K562 treated with DMSO at 1 percent for 24 hours (cell line): ENCODE measurements around the gene GABRB1. TPM values are rescaled to one million over a fixed set of nuclear protein-coding genes. Genes with fewer than 3 reads are reported as not detected.

ENCODE experiments used
- total RNA-seq: library from RNA; unstranded; fragments of 300-600 nt; gene quantifications from 2 replicates; pipeline ENCODE4 v1.2.3, GENCODE V29; 2022; ENCODE audit warnings: low read depth; ENCODE audit not compliant: insufficient read depth

The GABRB1 gene
- not detected in 2 replicates for total RNA-seq

DNA sequence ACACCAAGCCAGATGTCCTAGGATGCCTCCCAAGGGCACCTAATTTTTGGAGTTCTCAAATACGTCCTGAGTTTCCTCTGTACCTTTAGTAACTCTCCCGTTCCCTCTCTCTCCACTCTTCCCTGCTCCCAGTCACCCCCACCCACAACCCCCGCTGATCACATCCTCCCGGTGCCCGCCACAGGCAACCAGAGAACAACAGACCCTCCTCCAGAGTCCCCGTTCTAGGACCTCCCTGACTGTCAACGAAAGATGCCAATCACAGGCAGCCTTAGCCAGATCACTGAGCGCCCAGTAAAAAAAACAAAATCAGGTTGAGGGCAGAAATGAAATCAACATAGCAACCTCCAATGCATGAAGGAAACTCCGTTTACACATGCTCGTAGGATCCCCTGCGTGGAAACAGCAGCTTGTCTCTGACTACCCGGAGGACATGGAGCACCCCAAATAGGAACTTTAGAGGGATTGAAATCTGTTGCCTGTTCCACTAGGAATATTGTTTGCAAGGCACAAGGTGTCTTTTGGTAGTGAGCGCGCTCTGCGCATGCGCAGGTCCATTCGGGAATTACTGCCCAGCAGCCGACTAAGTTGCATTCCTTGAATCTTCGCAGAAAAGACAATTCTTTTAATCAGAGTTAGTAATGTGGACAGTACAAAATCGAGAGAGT, at the start of gene GABRB1:
Gene GABRB1, plus strand, starts transcription at position 557 of the 668 bp plus-strand sequence.

DNA sequence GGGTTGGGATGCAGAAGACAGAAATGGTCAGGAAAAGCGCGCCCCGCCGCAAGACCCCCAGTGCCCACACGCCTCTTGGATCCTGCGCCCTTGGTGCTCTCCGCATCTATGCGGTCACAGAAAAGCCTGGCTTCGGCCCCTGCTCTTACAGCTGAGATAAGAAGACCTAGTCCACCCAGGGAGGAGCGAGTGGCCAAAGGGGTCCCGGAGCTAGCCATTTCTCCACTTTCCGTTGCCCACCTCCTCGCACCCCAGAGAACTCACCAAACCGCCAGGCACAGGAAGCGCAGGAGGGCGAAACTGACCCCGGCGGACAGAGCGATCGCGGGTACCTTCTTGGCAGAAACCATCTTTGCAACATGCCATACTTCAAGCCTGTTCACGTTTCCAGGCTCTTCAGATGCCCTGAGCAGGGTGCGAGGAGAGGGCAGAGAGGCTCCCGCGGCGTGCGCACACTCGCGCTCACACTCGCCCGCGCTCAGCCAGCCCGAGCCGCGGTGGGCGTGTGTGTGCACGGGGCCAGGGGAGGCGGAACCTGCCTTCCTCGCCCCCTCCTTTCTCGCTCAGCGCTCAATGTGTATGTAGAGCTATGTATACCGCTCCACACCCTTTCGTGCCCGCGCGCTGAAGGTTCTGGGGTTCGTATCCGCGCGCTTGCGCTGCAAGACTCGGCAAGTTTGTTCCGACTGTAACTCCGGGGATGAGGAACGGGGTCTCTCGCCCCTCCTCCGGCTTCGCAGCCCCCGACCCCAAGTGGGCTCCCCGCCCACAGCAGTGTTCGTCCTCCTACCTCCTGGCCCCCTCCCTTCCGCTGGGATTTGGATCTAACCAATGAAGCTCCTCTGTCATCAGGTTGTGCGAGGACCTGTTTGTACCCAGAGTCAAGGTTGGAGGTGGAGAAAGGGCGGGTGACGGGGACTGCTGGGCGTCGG, 38.0 kb upstream of the GABRB1 start, which contains the start of gene GABRA4:
Gene GABRA4, minus strand, starts transcription at position 507 of the 932 bp plus-strand sequence. Its CDS starts 157 bp downstream, at position 350.

DNA sequence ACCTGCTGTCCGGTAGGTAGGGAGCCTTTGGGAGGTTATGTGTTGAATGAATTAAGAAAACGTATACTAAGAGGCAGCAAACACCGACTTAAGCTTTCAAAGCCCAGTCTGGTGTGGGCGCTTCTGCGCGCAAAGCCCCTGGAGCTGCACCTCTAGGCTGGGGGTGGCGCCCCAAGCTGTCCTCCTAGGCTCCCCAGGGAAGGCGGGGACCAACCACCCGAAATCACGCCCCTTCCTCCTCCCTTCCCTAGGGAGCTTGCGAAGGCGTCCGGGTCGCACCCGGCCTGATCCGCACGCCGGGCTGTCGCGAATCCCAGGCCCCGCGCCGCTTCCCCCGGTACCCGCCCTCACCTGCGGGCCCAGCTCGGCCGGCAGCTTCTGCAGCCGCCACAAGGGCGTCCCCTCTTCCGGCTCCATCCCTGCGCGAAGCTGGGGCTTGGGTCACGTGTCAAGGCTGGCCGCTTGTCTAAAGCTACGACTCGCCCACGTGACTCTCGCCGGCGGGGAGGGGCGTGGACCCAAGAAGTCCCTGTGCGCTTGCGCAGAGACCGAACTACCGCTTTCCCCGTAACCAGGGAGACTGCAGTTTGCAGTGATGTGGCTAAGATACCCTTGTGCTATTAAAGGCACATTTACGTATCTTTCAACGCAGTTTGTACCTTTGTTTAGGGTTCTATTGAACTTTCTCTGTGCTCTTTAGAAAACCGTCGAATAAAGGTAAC, 432.0 kb downstream of the GABRB1 start, which contains the start of gene COMMD8:
Gene COMMD8, minus strand, starts transcription at position 468 of the 722 bp plus-strand sequence. Its CDS starts 51 bp downstream, at position 417.

Other genes with a start within 250 kb of the GABRB1 start
- 2.0 TPM in 1 of 2 replicates, not detected in the other for gene COX7B2, start 122.3 kb upstream of the GABRB1 start, total RNA-seq
- not detected in 2 replicates for gene GABRA4, start 38.0 kb upstream of the GABRB1 start, total RNA-seq